Gastroesophageal sphincter (tissue), 3 donors: ENCODE measurements around the gene TRAPPC2L.

Experiments used
- EP300 ChIP-seq: sonication (generic); formaldehyde crosslinking; IDR thresholded peaks from one replicate; pipeline ENCODE4 v1.6.1; 2017; ENCODE audit warnings: antibody characterized with exemption, mild to moderate bottlenecking
- POLR2A ChIP-seq, 2 donors: fragments of 450-650 bp; IDR thresholded peaks; one replicate each; pipeline ENCODE4 v1.6.1; 2017; ENCODE audit warnings: antibody characterized with exemption in 2 of 2, mild to moderate bottlenecking in 2 of 2, moderate library complexity in 1 of 2
- TF ChIP-seq, protein P1 (sequence below), 4 experiments: fragments of 200-600 bp in 2 of 4; fragments of 450-650 bp in 2 of 4; sonication (generic) in 1 of 4; IDR thresholded peaks; one replicate each; pipeline ENCODE4 v1.5.1; 2017 to 2019; ENCODE audit warnings: antibody characterized with exemption in 4 of 4, mild to moderate bottlenecking in 2 of 4, moderate library complexity in 2 of 4

DNA sequence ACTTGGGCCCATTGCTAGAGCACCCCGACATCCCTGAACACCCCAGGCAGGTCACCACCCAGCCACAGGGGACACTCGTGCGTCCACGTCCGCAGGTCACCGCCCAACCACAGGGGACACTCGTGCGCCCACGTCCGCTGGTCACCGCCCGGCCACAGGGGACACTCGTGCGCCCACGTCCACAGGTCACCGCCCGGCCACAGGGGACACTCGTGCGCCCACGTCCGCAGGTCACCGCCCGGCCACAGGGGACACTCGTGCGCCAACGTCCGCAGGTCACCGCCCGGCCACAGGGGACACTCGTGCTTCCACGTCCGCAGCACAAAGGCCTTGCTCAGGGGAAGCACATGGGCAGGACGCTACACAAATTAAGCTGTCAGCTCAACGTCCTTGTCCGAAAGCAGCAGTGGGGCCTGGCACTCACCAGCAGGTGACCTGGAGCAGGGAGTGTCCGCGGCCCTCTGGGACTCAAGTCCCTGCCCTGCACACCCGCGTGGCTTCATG lies 17.8 kb upstream of the TRAPPC2L start:
- TF ChIP-seq, protein P1, sequence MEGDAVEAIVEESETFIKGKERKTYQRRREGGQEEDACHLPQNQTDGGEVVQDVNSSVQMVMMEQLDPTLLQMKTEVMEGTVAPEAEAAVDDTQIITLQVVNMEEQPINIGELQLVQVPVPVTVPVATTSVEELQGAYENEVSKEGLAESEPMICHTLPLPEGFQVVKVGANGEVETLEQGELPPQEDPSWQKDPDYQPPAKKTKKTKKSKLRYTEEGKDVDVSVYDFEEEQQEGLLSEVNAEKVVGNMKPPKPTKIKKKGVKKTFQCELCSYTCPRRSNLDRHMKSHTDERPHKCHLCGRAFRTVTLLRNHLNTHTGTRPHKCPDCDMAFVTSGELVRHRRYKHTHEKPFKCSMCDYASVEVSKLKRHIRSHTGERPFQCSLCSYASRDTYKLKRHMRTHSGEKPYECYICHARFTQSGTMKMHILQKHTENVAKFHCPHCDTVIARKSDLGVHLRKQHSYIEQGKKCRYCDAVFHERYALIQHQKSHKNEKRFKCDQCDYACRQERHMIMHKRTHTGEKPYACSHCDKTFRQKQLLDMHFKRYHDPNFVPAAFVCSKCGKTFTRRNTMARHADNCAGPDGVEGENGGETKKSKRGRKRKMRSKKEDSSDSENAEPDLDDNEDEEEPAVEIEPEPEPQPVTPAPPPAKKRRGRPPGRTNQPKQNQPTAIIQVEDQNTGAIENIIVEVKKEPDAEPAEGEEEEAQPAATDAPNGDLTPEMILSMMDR (IDR thresholded peaks at IDR 0.05) = no peak
- no peak for TF ChIP-seq POLR2A (IDR thresholded peaks at IDR 0.05)
- no peak for TF ChIP-seq EP300
